K562 (cell line): ENCODE results near the gene PGS1. TPM values are rescaled to one million over a fixed set of nuclear protein-coding genes. Genes with fewer than 3 reads are reported as not detected.

ENCODE experiments used
- ETV6 ChIP-seq, 3 experiments: fragments of 150-350 bp in 1 of 3; sonication (generic) in 1 of 3; formaldehyde crosslinking in 1 of 3; IDR thresholded peaks; 2 replicates each; pipeline versions ENCODE4 v1.6.1 to v1.8.0; 2014 to 2022; ENCODE audit warnings: borderline replicate concordance in 2 of 3, low read depth in 2 of 3, antibody characterized with exemption in 1 of 3, low read length in 1 of 3, mild to moderate bottlenecking in 1 of 3, missing genetic modification reagents in 1 of 3
- HINFP ChIP-seq: fragments of 450-650 bp; conservative IDR thresholded peaks from 2 replicates; pipeline ENCODE4 v1.6.1; 2016; ENCODE audit warnings: missing genetic modification characterization, low read depth, mild to moderate bottlenecking, control low read depth, missing compliant biosample characterization
- HNRNPL ChIP-seq: fragments of 200-400 bp; formaldehyde crosslinking; IDR thresholded peaks from 2 replicates; pipeline ENCODE4 v1.6.1; 2017; ENCODE audit warnings: low read depth, mild to moderate bottlenecking, low read length
- JUN ChIP-seq, 2 experiments: sonication (generic) in 1 of 2; formaldehyde crosslinking in 1 of 2; IDR thresholded peaks; 2 replicates each; pipeline versions ENCODE4 v1.6.1 to v1.8.0; 2012 to 2022; ENCODE audit warnings: borderline replicate concordance in 2 of 2, mild to moderate bottlenecking in 2 of 2, improper control_type of control experiment in 1 of 2, low read depth in 1 of 2, low read length in 1 of 2, missing genetic modification reagents in 1 of 2
- NR2C2 ChIP-seq, 2 experiments: fragments of 200-800 bp in 1 of 2; sonication (Bioruptor generic) in 1 of 2; sonication (generic) in 1 of 2; formaldehyde crosslinking in 1 of 2; IDR thresholded peaks; 2 replicates each; pipeline versions ENCODE4 v1.6.1 to v1.8.0; 2016 to 2022; ENCODE audit warnings: mild to moderate bottlenecking in 1 of 2, missing compliant biosample characterization in 1 of 2, missing genetic modification characterization in 1 of 2, missing genetic modification reagents in 1 of 2
- PHF8 ChIP-seq: fragments of 200-600 bp; sonication (generic); IDR thresholded peaks from 2 replicates; pipeline ENCODE4 v1.6.1; 2012; ENCODE audit warnings: mixed run types, mild to moderate bottlenecking, inconsistent platforms, low read length, moderate library complexity, borderline replicate concordance
- SMARCB1 ChIP-seq: IDR thresholded peaks from 2 replicates; pipeline ENCODE4 v1.6.1; 2011; ENCODE audit warnings: improper control_type of control experiment, low read depth; ENCODE audit not compliant: insufficient read length
- TGIF2 ChIP-seq: sonication (generic); formaldehyde crosslinking; IDR thresholded peaks from 2 replicates; pipeline ENCODE4 v1.8.1; 2022; ENCODE audit warnings: mild to moderate bottlenecking, missing genetic modification reagents, moderate library complexity
- TRIM24 ChIP-seq, 2 experiments: fragments of 450-650 bp; IDR thresholded peaks; 2 replicates each; pipeline ENCODE4 v1.6.1; 2016
- polyA plus RNA-seq, 8 experiments: library from polyadenylated mRNA; depleted of rRNA in 4 of 8; stranded (reverse) in 5 of 8; unstranded in 3 of 8; fragments of >200 nt; fragmentation: Nextera tagmentation in 2 of 8; fragmentation: Illumina TruSeq in 1 of 8; extraction: Ambion mirVana in 2 of 8; extraction: Trizol in 1 of 8; gene quantifications; 2 replicates each; pipeline versions ENCODE4 v1.2.1 to v1.2.3, GENCODE V29; 2011 to 2014; ENCODE audit warnings: inconsistent platforms in 1 of 8, missing spikeins in 1 of 8
- total RNA-seq, 7 experiments: library from RNA; depleted of rRNA in 6 of 7; stranded (reverse); fragments of >200 nt in 6 of 7; fragmentation: Illumina TruSeq in 2 of 7; extraction: Trizol in 2 of 7; gene quantifications; 2 replicates each; pipeline versions ENCODE4 v1.2.1 to v1.2.3, GENCODE V29; 2011 to 2021; ENCODE audit warnings: low replicate concordance in 1 of 7
- TF ChIP-seq, protein P1 (sequence below): sonication (generic); formaldehyde crosslinking; IDR thresholded peaks from 2 replicates; pipeline ENCODE4 v1.8.0; 2022; ENCODE audit warnings: missing genetic modification reagents, mild to moderate bottlenecking, moderate library complexity, borderline replicate concordance
- TF ChIP-seq, protein P2 (sequence below): fragments of 450-650 bp; IDR thresholded peaks from 2 replicates; pipeline ENCODE4 v1.6.1; 2016; ENCODE audit warnings: antibody characterized with exemption

Gene PGS1
- total and polyA plus RNA-seq, 9 of the 15 experiments (the other 6 are each of a cell fraction or from before 2014, with no cell fraction given): 1.3 to 39.4 (median 22.3) TPM

- TF ChIP-seq, protein P1, sequence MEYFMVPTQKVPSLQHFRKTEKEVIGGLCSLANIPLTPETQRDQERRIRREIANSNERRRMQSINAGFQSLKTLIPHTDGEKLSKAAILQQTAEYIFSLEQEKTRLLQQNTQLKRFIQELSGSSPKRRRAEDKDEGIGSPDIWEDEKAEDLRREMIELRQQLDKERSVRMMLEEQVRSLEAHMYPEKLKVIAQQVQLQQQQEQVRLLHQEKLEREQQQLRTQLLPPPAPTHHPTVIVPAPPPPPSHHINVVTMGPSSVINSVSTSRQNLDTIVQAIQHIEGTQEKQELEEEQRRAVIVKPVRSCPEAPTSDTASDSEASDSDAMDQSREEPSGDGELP (CRISPR knock-in tag): peak; percentile 35; the same call in 1 of the 2 replicates
- TF ChIP-seq TGIF2: peak; percentile 69
- TF ChIP-seq TRIM24 (IDR thresholded peaks at IDR 0.05): no peak
- no peak for TF ChIP-seq HINFP (tag)
- no peak for TF ChIP-seq JUN (IDR thresholded peaks at IDR 0.05; ENCODE audit: borderline replicate concordance, low read depth, low read length)
- TF ChIP-seq JUN (CRISPR knock-in tag; IDR thresholded peaks at IDR 0.05; ENCODE audit: borderline replicate concordance): no peak
- no peak for TF ChIP-seq ETV6 (IDR thresholded peaks at IDR 0.05; ENCODE audit: borderline replicate concordance in 1 of 2, low read depth in 2 of 2, low read length in 1 of 2)
- TF ChIP-seq ETV6 (CRISPR knock-in tag; IDR thresholded peaks at IDR 0.05; ENCODE audit: borderline replicate concordance): peak; percentile 50; the same call in 1 of the 2 replicates
- 0 out of 2 replicates have a peak, but pooled peaks have one; percentile 30 for TF ChIP-seq HNRNPL
- peak; percentile 75; the same call in 1 of the 2 replicates for TF ChIP-seq PHF8
- TF ChIP-seq NR2C2 (CRISPR knock-in tag; IDR thresholded peaks at IDR 0.05): no peak
- peak; percentile 8; the same call in 1 of the 2 replicates for TF ChIP-seq NR2C2 (tag; IDR thresholded peaks at IDR 0.05)
- no peak for TF ChIP-seq SMARCB1
- TF ChIP-seq, protein P2, sequence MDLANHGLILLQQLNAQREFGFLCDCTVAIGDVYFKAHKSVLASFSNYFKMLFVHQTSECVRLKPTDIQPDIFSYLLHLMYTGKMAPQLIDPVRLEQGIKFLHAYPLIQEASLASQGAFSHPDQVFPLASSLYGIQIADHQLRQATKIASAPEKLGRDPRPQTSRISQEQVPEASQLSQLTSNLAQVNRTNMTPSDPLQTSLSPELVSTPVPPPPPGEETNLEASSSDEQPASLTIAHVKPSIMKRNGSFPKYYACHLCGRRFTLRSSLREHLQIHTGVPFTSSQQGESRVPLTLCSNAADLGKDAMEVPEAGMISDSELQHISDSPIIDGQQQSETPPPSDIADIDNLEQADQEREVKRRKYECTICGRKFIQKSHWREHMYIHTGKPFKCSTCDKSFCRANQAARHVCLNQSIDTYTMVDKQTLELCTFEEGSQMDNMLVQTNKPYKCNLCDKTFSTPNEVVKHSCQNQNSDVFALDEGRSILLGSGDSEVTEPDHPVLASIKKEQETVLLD: peak; percentile 61
These were observed 19.0 kb upstream of the PGS1 start (continued) for GRCh38 chr17:78359321-78359996.
